ENCODE data around the gene UNC93A. TPM values are rescaled to one million over a fixed set of nuclear protein-coding genes. Genes with fewer than 3 reads are reported as not detected.
"Not testable (repeated sequence)": the region's sequence is repeated elsewhere in the genome, so short reads cannot be mapped to it uniquely, and the experiment has no call there.

Gene UNC93A
- total RNA-seq, 1 experiment from 2014 or later: not detected

DNA sequence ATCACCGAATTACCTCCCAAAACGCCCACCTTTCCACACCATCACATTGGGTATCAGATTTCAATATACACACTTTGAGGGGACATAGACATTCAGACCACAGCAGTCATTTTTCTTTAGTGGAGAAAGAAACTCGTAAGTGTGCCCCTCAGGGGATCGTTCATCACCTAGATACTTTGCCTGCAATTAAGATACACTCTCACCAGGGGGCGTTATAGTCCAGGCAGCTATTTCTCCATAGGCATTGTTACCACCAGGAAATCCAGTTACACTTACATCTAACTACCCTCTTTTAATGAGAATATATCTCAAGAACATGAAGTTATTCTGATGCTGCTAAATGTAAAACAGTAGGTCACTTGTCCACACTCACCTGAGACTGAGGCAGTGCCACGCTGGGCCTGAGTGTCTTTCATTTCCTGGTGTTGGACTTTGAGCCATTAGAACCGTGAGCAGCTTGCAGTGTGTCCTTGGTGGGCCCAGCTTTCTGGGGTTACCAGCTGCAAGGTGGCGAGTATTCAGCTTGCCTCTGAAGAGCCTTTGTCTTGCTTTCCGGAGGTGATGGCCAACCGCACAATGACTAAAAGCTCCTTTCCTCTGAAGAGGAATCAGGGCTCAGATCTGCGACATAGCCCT lies 35.1 kb upstream of the UNC93A start:
- no TSS peak for BruUV-seq (replicated peaks)
- Mint-ChIP-seq H3K9me3 (ENCODE audit: low read depth, unreplicated experiment) (peaks cover 10% of the 10 kb centered on the region), H3K36me3 (ENCODE audit: insufficient read depth, unreplicated experiment) (no peaks in the 10 kb centered on the region), H3K27ac (ENCODE audit: unreplicated experiment) (no peak overlapping the region), H3K4me3 (ENCODE audit: low read depth, unreplicated experiment) (no peak overlapping the region), H3K27me3 (ENCODE audit: unreplicated experiment) (peaks cover 22% of the 10 kb centered on the region), H3K4me1 (ENCODE audit: low read depth, unreplicated experiment) (no peaks in the 10 kb centered on the region)
- CTCF ChIA-PET: no interaction called here
- intact Hi-C loops (cut with micrococcal nuclease; ENCODE audit: unreplicated experiment): no loop called here
- no peak for DNase-seq
- TF ChIP-seq CTCF (IDR thresholded peaks at IDR 0.05; ENCODE audit: unreplicated experiment): no peak

DNA sequence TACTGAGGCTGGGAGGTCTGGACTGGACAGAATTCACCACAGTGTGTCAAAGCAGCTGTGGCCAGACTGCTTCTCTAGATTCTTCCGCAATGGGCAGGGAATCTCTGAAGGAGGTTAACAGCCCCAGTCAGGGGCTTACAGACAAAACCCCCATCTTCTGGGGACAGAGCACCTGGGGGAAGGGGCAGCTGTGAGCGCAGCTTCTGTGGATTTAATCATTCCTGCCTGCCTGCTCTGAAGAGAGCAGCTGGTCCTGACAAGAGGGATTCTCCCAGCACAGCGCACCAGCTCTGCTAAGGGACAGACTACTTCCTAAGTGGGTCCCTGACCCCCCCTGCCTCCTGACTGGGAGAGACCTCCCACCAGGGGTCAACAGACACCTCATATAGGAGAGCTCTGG lies 32.5 kb upstream of the UNC93A start:
- Mint-ChIP-seq H3K9me3 (ENCODE audit: low read depth, unreplicated experiment) (peaks cover 5% of the 10 kb centered on the region), H3K27ac (ENCODE audit: unreplicated experiment) (no peak overlapping the region), H3K4me3 (ENCODE audit: low read depth, unreplicated experiment) (no peak overlapping the region), H3K36me3 (ENCODE audit: insufficient read depth, unreplicated experiment) (no peaks in the 10 kb centered on the region), H3K27me3 (ENCODE audit: unreplicated experiment) (peaks cover 39% of the 10 kb centered on the region), H3K4me1 (ENCODE audit: low read depth, unreplicated experiment) (no peaks in the 10 kb centered on the region)
- CTCF ChIA-PET: no interaction called here
- intact Hi-C loops (cut with micrococcal nuclease; ENCODE audit: unreplicated experiment): no loop called here
- no peak for TF ChIP-seq CTCF (IDR thresholded peaks at IDR 0.05; ENCODE audit: unreplicated experiment)
- no peak for DNase-seq
- BruUV-seq (replicated peaks): no TSS peak

DNA sequence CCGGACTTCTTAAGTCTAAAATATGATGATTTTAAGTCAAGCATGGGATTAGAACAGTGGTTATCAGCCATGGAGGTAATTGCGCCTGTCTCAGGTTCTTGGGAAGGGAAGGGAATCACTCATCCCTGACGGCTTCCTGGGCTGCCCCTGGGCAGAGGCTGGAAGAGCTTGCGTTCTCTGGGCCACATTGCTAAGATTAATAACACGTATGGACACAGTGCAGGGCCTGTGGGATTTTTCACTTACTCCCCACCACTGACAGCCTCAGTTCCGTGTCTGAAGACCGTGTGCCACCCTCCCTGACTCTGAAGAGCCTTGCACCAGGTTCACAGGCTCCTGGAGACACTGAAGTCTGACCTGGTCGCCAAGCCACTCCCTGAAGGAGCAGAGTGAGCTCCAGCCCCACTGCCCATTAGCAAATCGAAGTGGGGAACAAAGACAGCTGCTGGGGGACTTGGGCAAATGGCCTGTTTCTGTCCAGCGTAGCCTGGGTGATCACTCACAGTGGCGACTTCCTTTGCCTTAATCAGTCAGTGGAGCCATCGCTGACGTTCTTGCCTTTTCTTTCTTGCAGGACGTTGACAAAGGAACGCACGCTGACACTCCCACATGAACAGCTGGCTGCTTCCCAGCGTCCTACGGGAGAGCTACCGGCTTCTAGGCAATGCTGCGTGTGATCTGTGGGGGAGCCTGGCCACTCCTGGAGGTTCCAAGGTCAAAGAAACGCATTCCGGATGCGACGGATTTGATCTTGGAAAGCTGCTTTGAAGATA lies 24.9 kb upstream of the UNC93A start:
- BruUV-seq (replicated peaks); H3K27ac Mint-ChIP-seq (ENCODE audit: unreplicated experiment); H3K36me3 Mint-ChIP-seq (ENCODE audit: insufficient read depth, unreplicated experiment); H3K4me3 Mint-ChIP-seq (ENCODE audit: low read depth, unreplicated experiment); DNase-seq; intact Hi-C loops (cut with micrococcal nuclease; ENCODE audit: unreplicated experiment); H3K9me3 Mint-ChIP-seq (ENCODE audit: low read depth, unreplicated experiment); CTCF ChIA-PET: not testable (repeated sequence)
- Mint-ChIP-seq H3K4me1 (ENCODE audit: low read depth, unreplicated experiment) (peaks cover 33% of the 10 kb centered on the region), H3K27me3 (ENCODE audit: unreplicated experiment) (peaks cover 15% of the 10 kb centered on the region)

DNA sequence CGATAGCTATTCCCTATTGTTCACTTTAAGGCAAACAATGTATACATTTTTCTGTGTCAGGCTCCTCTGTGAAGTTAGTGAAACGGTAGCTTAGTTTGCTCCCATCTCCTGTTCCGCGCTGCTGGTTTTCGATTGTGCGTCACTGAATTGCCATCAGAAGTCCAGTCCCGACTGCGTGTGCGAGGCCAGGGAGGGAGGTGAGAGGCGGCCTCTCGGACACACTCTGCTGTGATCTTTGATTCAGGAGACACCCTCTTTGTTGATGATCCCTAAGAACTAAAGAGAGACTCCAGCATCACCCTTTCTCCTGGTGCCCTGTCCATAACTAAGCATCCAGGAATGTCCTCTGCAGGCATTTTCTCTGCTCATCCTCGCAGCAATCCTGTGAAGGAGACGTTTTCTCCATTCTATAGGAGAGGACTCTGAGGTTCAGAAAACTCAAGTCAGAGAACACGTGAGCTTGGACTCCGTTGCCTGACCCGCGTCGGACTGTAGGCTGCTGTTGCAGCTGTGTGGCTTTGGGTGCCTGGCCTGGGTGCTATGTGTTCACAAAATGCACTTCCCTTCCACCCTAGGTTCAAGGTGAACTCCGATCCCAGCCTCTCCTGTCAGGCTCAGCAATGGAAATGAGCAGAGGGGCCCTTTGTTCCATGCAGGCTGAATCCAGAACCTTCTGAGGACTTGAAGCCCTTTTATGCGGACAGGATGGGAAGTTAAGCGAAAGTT lies 24.1 kb upstream of the UNC93A start:
- no peaks in the 10 kb centered on the region for H3K9me3 Mint-ChIP-seq (ENCODE audit: low read depth, unreplicated experiment)
- CTCF ChIA-PET: no interaction called here

GRCh38 chr6:167267556-167267898 lies 23.6 kb upstream of the UNC93A start:
- Mint-ChIP-seq H3K27ac (ENCODE audit: unreplicated experiment) (peak overlapping the region; percentile 85), H3K4me1 (ENCODE audit: low read depth, unreplicated experiment) (peaks cover 35% of the 10 kb centered on the region)

More for the DNA sequence above, 24.1 kb upstream of the UNC93A start:
- H3K4me1 Mint-ChIP-seq (ENCODE audit: low read depth, unreplicated experiment): peaks cover 35% of the 10 kb centered on the region
- H3K27me3 Mint-ChIP-seq (ENCODE audit: unreplicated experiment): peaks cover 12% of the 10 kb centered on the region
- H3K4me3 Mint-ChIP-seq (ENCODE audit: low read depth, unreplicated experiment): no peak overlapping the region
- intact Hi-C loops (cut with micrococcal nuclease; ENCODE audit: unreplicated experiment): no loop called here
- DNase-seq: no peak
- peak overlapping the region; percentile 85 for H3K27ac Mint-ChIP-seq (ENCODE audit: unreplicated experiment)
- TF ChIP-seq CTCF (IDR thresholded peaks at IDR 0.05; ENCODE audit: unreplicated experiment): no peak
- no TSS peak for BruUV-seq (replicated peaks)
- peaks cover 6% of the 10 kb centered on the region for H3K36me3 Mint-ChIP-seq (ENCODE audit: insufficient read depth, unreplicated experiment)

More at GRCh38 chr6:167267556-167267898, 23.6 kb upstream of the UNC93A start:
- peak overlapping the region; percentile 49 for H3K4me3 Mint-ChIP-seq (ENCODE audit: low read depth, unreplicated experiment)
- H3K9me3 Mint-ChIP-seq (ENCODE audit: low read depth, unreplicated experiment); H3K27me3 Mint-ChIP-seq (ENCODE audit: unreplicated experiment); DNase-seq; BruUV-seq (replicated peaks); H3K36me3 Mint-ChIP-seq (ENCODE audit: insufficient read depth, unreplicated experiment); intact Hi-C loops (cut with micrococcal nuclease; ENCODE audit: unreplicated experiment): not testable (repeated sequence)
- CTCF ChIA-PET: interaction anchor here (0.6 kb wide), 1 partner anchor 37 kb away, joined by 3 read pairs; no protein-coding TSS in a partner anchor

Measured in Calu3 (cell line).